Stimulated activated CD8-positive, alpha-beta memory T cell treated with anti-CD3 and anti-CD28 coated beads, Interleukin-4, amount 100 ng/mL, for 4 hours (primary cell): ENCODE data around the gene LGMN.
A peak's percentile ranks its signal among the peaks of the same experiment; 100 is the strongest.
"Not testable (repeated sequence)": the region's sequence is repeated elsewhere in the genome, so short reads cannot be mapped to it uniquely, and the experiment has no call there.

Experiments used
- DNase-seq, 2 donors: peaks; one replicate each; pipeline ENCODE4 v3.0.0-alpha.2; 2020; ENCODE audit warnings: low read depth in 2 of 2, low spot score in 1 of 2

Gene LGMN

GRCh38 chr14:92748259-92749016, at the start of gene LGMN:
Gene LGMN (minus strand): TSS chr14:92748627. CDS start chr14:92732786, 15,841 bp downstream.
- DNase-seq = peak; percentile 61

GRCh38 chr14:92794961-92795360, 46.5 kb upstream of the LGMN start:
- no peak for DNase-seq

DNA sequence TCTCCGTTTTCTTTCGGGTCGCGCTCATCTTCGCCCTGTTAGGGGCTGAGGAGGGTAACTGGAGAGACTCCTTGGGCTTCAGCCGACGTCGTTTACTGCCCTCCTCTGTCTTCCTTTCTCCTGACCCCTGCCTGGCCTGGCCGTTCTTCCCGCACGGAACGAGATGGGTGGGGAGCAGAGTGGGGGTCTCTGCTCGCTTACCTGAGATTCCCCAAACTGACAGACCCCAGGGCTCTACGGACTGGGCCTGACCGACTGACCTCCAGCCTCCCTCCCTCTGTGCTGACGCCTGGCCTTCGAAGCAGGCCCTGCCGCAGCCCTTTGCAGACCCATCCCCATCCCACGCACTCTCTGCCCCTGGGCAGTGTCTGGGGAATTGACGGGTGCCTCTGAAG, 46.1 kb upstream of the LGMN start:
- no peak for DNase-seq

- DNase-seq = peak; percentile 92 to 94
Measured at GRCh38 chr14:92793709-92794546, 45.5 kb upstream of the LGMN start, which contains the start of gene GOLGA5. Gene GOLGA5 (plus strand): TSS chr14:92794305. CDS start chr14:92797438, 3,133 bp downstream.

- no peak for DNase-seq
Measured at GRCh38 chr14:92792885-92793284, 44.5 kb upstream of the LGMN start.

DNA sequence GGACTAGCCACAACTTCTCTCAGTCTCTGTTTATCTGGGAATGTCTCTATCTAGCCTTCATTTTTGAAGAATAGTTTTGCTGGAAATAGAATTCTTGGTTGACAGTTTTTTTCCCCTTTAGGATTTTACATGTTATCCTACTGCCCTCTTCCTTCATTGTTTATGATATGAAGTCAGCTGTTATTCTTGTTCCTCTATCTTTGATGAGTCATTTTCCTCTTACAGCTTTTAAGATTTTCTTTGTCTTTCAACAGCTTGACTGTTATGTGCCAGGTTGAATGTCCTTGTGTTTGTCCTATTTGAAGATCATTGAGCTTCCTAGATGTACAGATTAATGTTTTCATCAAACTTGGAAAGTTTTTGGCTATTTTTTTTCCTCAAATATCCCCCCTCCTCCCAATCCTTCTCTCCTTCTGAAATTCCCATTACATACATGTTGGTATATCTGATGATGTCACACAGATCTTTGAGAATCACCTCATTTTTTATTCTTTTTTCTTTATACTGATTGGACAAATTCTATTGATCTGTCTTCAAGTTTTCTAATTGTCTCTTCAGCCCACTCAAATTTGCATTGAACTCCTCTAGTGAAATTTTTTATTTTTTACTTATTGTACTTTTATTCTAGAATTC, 41.1 kb upstream of the LGMN start:
- no peak for DNase-seq

GRCh38 chr14:92787554-92787953, 39.1 kb upstream of the LGMN start:
- DNase-seq = no peak

GRCh38 chr14:92786427-92786756, 38.0 kb upstream of the LGMN start:
- no peak for DNase-seq

- DNase-seq = no peak
Measured at GRCh38 chr14:92785667-92786426, 37.4 kb upstream of the LGMN start.

- DNase-seq = no peak
Measured at GRCh38 chr14:92783813-92784431, 35.5 kb upstream of the LGMN start.

DNA sequence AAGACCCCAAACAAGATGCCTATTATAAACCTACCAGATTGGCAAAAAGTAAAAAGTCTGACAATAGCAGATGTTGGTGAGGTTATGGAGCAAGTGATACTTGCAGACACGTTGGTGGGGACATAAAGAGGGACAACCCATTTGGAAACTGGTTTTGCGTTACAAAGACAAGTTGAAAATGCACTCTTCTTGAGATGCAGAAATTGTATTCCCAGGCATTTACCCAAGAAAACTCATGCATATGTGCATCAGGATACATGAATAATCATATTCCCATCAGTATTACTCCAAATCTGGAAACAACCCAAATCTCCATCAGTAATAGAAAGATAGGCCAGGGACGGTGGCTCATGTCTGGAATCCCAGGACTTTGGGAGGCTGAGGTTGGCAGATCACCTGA, 32.9 kb upstream of the LGMN start:
- DNase-seq = no peak

DNA sequence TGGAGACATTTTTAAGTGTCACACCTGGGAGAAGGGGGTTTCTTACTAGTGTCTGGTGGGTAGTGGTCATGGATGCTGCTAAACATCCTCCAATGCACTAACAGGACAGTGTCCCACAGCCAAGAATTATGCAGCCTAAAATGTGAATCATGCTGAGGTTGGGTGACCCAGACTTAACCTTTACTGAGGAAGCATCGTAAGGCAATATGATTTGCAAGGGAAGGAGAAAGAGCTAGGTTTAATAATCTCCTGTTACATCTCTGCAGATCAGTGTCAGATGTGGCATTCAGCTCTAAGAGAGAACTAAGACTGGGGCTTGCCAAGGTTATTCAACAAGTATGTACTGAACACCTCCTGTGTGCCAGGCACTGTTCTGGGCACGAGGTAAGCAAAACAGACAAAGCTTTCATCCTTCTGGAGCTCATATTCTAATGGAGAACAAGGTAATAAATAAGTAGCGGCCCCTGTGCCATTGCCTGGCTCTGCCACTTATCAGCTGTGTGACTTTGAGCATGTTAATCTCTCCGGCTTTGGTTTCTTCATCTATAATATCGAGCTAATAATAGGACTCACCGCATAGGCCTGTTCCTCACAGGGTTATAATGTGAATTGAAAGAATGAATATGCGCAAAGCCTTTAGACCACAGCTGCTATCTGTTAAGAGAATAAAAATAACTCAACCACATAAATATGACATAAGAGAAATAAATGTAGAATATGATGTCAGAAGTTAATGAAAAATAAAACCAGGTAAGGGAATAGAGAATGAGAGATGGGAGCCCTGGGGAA, 32.2 kb upstream of the LGMN start:
- no peak for DNase-seq

GRCh38 chr14:92778868-92779565, 30.6 kb upstream of the LGMN start:
- not testable (repeated sequence) for DNase-seq

- DNase-seq = not testable (repeated sequence)
Measured at GRCh38 chr14:92775292-92775691, 26.9 kb upstream of the LGMN start.

- DNase-seq = no peak
Measured at GRCh38 chr14:92774572-92774971, 26.1 kb upstream of the LGMN start.

DNA sequence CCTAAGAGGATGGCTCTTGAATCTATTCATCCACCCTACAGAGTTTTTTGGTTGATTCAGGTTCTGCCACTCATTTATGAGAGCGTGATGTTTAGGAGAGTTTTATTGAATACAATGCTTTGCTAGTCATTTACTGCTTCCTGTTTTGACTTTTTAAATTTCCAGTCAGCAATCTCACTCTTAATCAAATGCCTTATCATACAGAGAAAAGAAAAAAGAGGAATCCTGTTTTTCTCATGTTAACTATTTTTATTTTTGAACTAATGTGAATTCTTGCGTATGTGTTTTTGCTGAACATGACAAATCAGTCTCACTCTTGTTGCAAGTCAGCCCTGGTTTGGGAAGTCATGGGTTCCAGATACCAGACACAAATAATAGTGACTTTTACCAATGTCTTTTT, 22.1 kb upstream of the LGMN start:
- DNase-seq = no peak

DNA sequence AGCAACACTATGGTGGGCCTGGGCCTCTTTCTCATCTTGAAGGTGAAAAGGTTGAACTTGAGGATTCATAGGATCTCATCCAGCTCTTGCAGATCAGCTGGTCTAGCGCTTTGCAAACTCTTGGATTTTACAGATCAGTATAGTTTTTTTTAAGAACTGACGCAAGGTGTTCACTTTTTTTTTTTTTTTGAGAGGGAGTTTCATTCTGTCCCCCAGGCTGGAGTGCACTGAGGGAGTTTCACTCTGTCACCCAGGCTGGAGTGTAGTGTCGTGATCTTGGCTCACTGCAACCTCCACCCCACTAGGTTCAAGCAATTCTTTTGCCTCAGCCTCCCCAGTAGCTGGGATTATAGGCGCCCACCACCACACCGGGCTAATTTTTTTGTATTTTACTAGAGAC, 20.4 kb upstream of the LGMN start:
- no peak for DNase-seq

DNA sequence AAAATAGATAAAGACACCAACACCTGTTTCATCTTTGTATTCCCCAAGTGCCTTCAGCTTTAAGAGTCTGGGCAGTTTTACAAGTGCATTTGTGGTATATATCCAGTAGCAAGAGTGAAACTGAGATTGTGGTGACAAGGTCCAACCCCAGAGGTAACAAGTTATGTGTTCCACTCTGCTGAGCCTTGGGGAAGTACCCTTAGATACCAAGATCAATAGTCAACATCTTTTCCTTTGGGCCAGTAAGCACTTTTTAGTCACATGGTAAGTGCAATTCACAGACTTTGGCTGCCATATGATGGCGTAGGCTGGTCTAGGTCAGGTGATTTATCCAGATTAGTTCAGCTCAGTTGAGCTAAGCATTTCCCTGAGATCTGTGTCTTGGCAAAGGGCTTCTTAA, 19.8 kb upstream of the LGMN start:
- DNase-seq = not testable (repeated sequence)
